H1 (cell line): ENCODE measurements around the gene BTC. TPM values are rescaled to one million over a fixed set of nuclear protein-coding genes. Genes with fewer than 3 reads are reported as not detected.

Experiments
- BCL11A ChIP-seq, 2 experiments: IDR thresholded peaks; one replicate each; pipeline ENCODE4 v1.6.1; 2011; ENCODE audit warnings: low read depth in 2 of 2, low read length in 2 of 2, mild to moderate bottlenecking in 2 of 2
- CBX5 ChIP-seq: fragments of 300-800, 300-1000 bp; sonication (generic); IDR thresholded peaks from 2 replicates; pipeline ENCODE4 v1.7.1; 2016; ENCODE audit warnings: antibody characterized with exemption, low read length, low read depth
- CTBP2 ChIP-seq: IDR thresholded peaks from 2 replicates; pipeline ENCODE4 v1.7.0; 2011; ENCODE audit warnings: borderline replicate concordance, mild to moderate bottlenecking, moderate library complexity, mixed read lengths, low read length; ENCODE audit not compliant: insufficient read depth, insufficient read length
- E2F6 ChIP-seq: IDR thresholded peaks from 2 replicates; pipeline ENCODE4 v1.6.1; 2012; ENCODE audit warnings: inconsistent platforms
- HDAC2 ChIP-seq, 2 experiments: fragments of 300-600 bp in 1 of 2; sonication (generic) in 1 of 2; IDR thresholded peaks; 2 replicates each; pipeline ENCODE4 v1.6.1; 2011 to 2012; ENCODE audit warnings: low read depth in 2 of 2, low read length in 2 of 2, mild to moderate bottlenecking in 2 of 2, moderate library complexity in 2 of 2, borderline replicate concordance in 1 of 2, inconsistent platforms in 1 of 2
- HDAC6 ChIP-seq: IDR thresholded peaks from one replicate; pipeline ENCODE4 v1.7.1; 2012; ENCODE audit warnings: low read depth, mild to moderate bottlenecking, inconsistent platforms, low read length, moderate library complexity
- KDM1A ChIP-seq: fragments of 200-600, 300-600 bp; sonication (generic); IDR thresholded peaks from 2 replicates; pipeline ENCODE4 v1.7.1; 2016; ENCODE audit warnings: mild to moderate bottlenecking, low read length, borderline replicate concordance
- KDM4A ChIP-seq: IDR thresholded peaks from one replicate; pipeline ENCODE4 v1.7.1; 2012; ENCODE audit warnings: low read depth, mild to moderate bottlenecking, moderate library complexity, low read length, inconsistent platforms; ENCODE audit not compliant: severe bottlenecking
- MAFK ChIP-seq: IDR thresholded peaks from 2 replicates; pipeline ENCODE4 v1.6.1; 2012; ENCODE audit warnings: low read depth, mild to moderate bottlenecking, improper control_type of control experiment, low read length
- MAX ChIP-seq: IDR thresholded peaks from 2 replicates; pipeline ENCODE4 v1.6.1; 2012; ENCODE audit warnings: inconsistent platforms
- RAD21 ChIP-seq, 2 experiments: IDR thresholded peaks in 1 of 2; conservative IDR thresholded peaks in 1 of 2; 2 replicates each; pipeline ENCODE4 v1.6.1; 2011; ENCODE audit warnings: low read depth in 2 of 2, low read length in 2 of 2, improper control_type of control experiment in 1 of 2, inconsistent platforms in 1 of 2, mild to moderate bottlenecking in 1 of 2, moderate library complexity in 1 of 2
- RXRA ChIP-seq: IDR thresholded peaks from 2 replicates; pipeline ENCODE4 v1.6.1; 2011; ENCODE audit warnings: low read depth, mild to moderate bottlenecking, low read length, moderate library complexity; ENCODE audit not compliant: insufficient read depth
- SIRT6 ChIP-seq: IDR thresholded peaks from one replicate; pipeline ENCODE4 v1.7.1; 2012; ENCODE audit warnings: low read length, inconsistent platforms
- SP1 ChIP-seq: IDR thresholded peaks from 2 replicates; pipeline ENCODE4 v1.6.1; 2011; ENCODE audit warnings: low read depth, low read length
- TAF1 ChIP-seq: IDR thresholded peaks from 2 replicates; pipeline ENCODE4 v1.6.1; 2011; ENCODE audit warnings: mild to moderate bottlenecking, low read depth, low read length
- TAF7 ChIP-seq: optimal IDR thresholded peaks from 2 replicates; pipeline ENCODE3; 2011; ENCODE audit warnings: low read depth, mild to moderate bottlenecking, inconsistent platforms, low read length, moderate library complexity, borderline replicate concordance
- TEAD4 ChIP-seq: IDR thresholded peaks from 2 replicates; pipeline ENCODE4 v1.6.1; 2012; ENCODE audit warnings: low read depth, low read length, inconsistent platforms, mixed read lengths
- USF2 ChIP-seq: IDR thresholded peaks from 2 replicates; pipeline ENCODE4 v1.6.1; 2011; ENCODE audit warnings: low read length, improper control_type of control experiment
- polyA plus RNA-seq, 7 experiments: library from polyadenylated mRNA; depleted of rRNA in 3 of 7; stranded (reverse) in 5 of 7; unstranded in 2 of 7; fragments of >200 nt in 5 of 7; fragments of 200-250 nt in 2 of 7; gene quantifications; 1 replicate in 5 of 7; 2 replicates in 1 of 7; 4 replicates in 1 of 7; pipeline versions ENCODE4 v1.2.1 to v1.2.3, GENCODE V29; 2011 to 2013; ENCODE audit warnings: missing spikeins in 2 of 7, mixed read lengths in 2 of 7
- total RNA-seq: library from RNA; stranded (reverse); fragmentation: NEBNext Ultra II Directional; extraction: Animal tissue kit (Norgen Biotek cat#: 25700); gene quantifications from 2 replicates; pipeline ENCODE4 v1.2.1, GENCODE V29; 2021

The BTC gene
- total and polyA plus RNA-seq, 2 of the 8 experiments (the other 6 are each of a cell fraction or from before 2014, with no cell fraction given): 0.09 TPM; not detected in 1

GRCh38 chr4:74793757-74794381, 454 bp downstream of the BTC start (continued):
- TF ChIP-seq TEAD4 (peak; percentile 52; the same call in 1 of the 2 replicates), MAX (peak; percentile 83; the same call in 1 of the 2 replicates), KDM4A (peak; percentile 98), BCL11A (IDR thresholded peaks at IDR 0.05; ENCODE audit: low read depth in 2 of 2, low read length in 2 of 2) (no peak), USF2 (peak; percentile 52), RXRA (no peak), E2F6 (peak; percentile 90), SP1 (no peak), CTBP2 (peak; percentile 50), TAF1 (peak; percentile 58), MAFK (no peak), KDM1A (0 out of 2 replicates have a peak, but pooled peaks have one; percentile 36), HDAC2 (IDR thresholded peaks at IDR 0.05; ENCODE audit: borderline replicate concordance in 1 of 2, low read depth in 2 of 2, low read length in 2 of 2) (peak in 1 of 2 experiments; percentile 25; a peak in 1 of 4 replicates), HDAC6 (no peak), RAD21 (IDR thresholded peaks at IDR 0.05 in 1 of 2, conservative IDR thresholded peaks at IDR 0.05 in 1 of 2; ENCODE audit: low read depth in 2 of 2, low read length in 2 of 2) (peak; percentile 13 to 49; a peak in 3 of 4 replicates), TAF7 (peak; percentile 55), CBX5 (no peak), SIRT6 (no peak)
